ENCODE data around the gene GPR37L1. TPM values are rescaled to one million over a fixed set of nuclear protein-coding genes. Genes with fewer than 3 reads are reported as not detected.

GPR37L1 gene
- total and polyA plus RNA-seq, 10 of the 15 experiments (the other 5 are each of a cell fraction or from before 2014, with no cell fraction given), result under 0.01 to 0.08 (median 0.02) TPM; not detected in 5

DNA sequence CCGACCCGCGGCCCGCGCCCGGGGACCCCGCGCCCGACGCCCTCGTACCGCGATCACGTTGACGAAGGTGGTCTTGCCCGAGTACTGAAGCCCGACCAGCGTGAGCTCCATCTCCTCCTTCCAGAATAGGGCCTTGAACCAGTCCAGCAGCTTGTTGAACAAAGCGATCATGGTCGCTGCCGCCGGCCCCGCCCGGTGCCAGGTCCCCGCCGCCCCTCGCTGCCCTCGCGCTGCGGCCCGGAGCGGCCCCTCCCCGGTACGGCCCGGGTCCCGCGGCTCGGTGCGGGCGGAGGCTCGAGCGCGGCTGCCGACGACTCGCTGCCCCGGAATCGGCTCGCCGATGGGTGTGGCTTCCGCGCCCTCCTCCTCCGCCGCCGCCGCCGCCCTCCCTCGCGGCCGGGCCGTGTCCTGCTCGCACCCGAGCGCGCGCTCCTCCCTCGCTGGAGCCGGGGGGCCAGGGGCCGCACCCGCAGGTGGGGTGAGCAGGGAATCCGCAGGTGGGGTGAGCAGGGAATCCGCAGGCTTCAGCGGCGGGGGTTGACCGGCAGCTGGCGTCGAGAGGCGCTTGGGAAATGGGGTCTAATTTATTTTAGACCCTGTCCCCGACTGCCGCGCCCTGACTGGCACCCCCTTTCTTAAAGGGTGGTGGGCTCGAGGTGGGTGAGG lies 21.8 kb downstream of the GPR37L1 start, which contains the start of gene ARL8A (continued):
- TF ChIP-seq, protein P1, sequence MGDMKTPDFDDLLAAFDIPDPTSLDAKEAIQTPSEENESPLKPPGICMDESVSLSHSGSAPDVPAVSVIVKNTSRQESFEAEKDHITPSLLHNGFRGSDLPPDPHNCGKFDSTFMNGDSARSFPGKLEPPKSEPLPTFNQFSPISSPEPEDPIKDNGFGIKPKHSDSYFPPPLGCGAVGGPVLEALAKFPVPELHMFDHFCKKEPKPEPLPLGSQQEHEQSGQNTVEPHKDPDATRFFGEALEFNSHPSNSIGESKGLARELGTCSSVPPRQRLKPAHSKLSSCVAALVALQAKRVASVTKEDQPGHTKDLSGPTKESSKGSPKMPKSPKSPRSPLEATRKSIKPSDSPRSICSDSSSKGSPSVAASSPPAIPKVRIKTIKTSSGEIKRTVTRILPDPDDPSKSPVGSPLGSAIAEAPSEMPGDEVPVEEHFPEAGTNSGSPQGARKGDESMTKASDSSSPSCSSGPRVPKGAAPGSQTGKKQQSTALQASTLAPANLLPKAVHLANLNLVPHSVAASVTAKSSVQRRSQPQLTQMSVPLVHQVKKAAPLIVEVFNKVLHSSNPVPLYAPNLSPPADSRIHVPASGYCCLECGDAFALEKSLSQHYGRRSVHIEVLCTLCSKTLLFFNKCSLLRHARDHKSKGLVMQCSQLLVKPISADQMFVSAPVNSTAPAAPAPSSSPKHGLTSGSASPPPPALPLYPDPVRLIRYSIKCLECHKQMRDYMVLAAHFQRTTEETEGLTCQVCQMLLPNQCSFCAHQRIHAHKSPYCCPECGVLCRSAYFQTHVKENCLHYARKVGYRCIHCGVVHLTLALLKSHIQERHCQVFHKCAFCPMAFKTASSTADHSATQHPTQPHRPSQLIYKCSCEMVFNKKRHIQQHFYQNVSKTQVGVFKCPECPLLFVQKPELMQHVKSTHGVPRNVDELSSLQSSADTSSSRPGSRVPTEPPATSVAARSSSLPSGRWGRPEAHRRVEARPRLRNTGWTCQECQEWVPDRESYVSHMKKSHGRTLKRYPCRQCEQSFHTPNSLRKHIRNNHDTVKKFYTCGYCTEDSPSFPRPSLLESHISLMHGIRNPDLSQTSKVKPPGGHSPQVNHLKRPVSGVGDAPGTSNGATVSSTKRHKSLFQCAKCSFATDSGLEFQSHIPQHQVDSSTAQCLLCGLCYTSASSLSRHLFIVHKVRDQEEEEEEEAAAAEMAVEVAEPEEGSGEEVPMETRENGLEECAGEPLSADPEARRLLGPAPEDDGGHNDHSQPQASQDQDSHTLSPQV (IDR thresholded peaks at IDR 0.05), result no peak
- no peak for TF ChIP-seq NBN (IDR thresholded peaks at IDR 0.05)
- peak; percentile 8; the same call in 1 of the 2 replicates for TF ChIP-seq TAF1 (IDR thresholded peaks at IDR 0.05; ENCODE audit: borderline replicate concordance, low read depth, low read length)
- peak; percentile 72 for TF ChIP-seq BACH1 (IDR thresholded peaks at IDR 0.05; ENCODE audit: borderline replicate concordance)
- no peak for TF ChIP-seq RCOR1 (conservative IDR thresholded peaks at IDR 0.05; ENCODE audit: low read depth, low read length)
- TF ChIP-seq, protein P2, sequence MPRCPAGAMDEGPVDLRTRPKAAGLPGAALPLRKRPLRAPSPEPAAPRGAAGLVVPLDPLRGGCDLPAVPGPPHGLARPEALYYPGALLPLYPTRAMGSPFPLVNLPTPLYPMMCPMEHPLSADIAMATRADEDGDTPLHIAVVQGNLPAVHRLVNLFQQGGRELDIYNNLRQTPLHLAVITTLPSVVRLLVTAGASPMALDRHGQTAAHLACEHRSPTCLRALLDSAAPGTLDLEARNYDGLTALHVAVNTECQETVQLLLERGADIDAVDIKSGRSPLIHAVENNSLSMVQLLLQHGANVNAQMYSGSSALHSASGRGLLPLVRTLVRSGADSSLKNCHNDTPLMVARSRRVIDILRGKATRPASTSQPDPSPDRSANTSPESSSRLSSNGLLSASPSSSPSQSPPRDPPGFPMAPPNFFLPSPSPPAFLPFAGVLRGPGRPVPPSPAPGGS (IDR thresholded peaks at IDR 0.05; ENCODE audit: borderline replicate concordance, insufficient read depth, low read depth, low read length, poor library complexity, severe bottlenecking), result no peak
- no peak for TF ChIP-seq NFIC (IDR thresholded peaks at IDR 0.05; ENCODE audit: low read depth, low read length)
- no peak for TF ChIP-seq MYC (IDR thresholded peaks at IDR 0.05; ENCODE audit: insufficient read depth, insufficient read length, insufficient replicate concordance, low read length, severe bottlenecking)
- TF ChIP-seq ZNF622 (IDR thresholded peaks at IDR 0.05), result no peak
- no peak for TF ChIP-seq NRF1 (conservative IDR thresholded peaks at IDR 0.05; ENCODE audit: low read depth, low read length)
- TF ChIP-seq SMAD1 (IDR thresholded peaks at IDR 0.05; ENCODE audit: low read depth, partially characterized antibody), result no peak
- no peak for TF ChIP-seq SMARCA5 (IDR thresholded peaks at IDR 0.05)
- TF ChIP-seq GATAD2B (conservative IDR thresholded peaks at IDR 0.05; ENCODE audit: low read depth), result peak; percentile 43; the same call in 1 of the 2 replicates
- TF ChIP-seq, protein P3, sequence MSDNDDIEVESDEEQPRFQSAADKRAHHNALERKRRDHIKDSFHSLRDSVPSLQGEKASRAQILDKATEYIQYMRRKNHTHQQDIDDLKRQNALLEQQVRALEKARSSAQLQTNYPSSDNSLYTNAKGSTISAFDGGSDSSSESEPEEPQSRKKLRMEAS (IDR thresholded peaks at IDR 0.05; ENCODE audit: low read depth, low read length), result no peak
- TF ChIP-seq IRF4 (IDR thresholded peaks at IDR 0.05; ENCODE audit: low read depth, low read length), result no peak
- TF ChIP-seq ETV6 (conservative IDR thresholded peaks at IDR 0.05 in 1 of 2, IDR thresholded peaks at IDR 0.05 in 1 of 2; ENCODE audit: borderline replicate concordance in 1 of 2, low read depth in 1 of 2), result no peak
- TF ChIP-seq ZNF217 (IDR thresholded peaks at IDR 0.05), result no peak
- TF ChIP-seq IKZF1 (conservative IDR thresholded peaks at IDR 0.05), result peak; percentile 46; the same call in 1 of the 2 replicates
- no peak for TF ChIP-seq MXI1 (IDR thresholded peaks at IDR 0.05; ENCODE audit: low read depth, low read length)
